Astrocyte of the spinal cord (primary cell): ENCODE data around the gene IRF1.
A peak's percentile ranks its signal among the peaks of the same experiment; 100 is the strongest.

Experiments
- DNase-seq: peaks from one replicate; pipeline ENCODE4 v3.0.0; 2011; ENCODE audit warnings: low read depth, low spot score
- H3K4me3 ChIP-seq: 2 replicates; pipeline ENCODE4 v1.5.1; 2011; ENCODE audit warnings: low read depth, mild to moderate bottlenecking, low read length, moderate library complexity
- in situ Hi-C: cut with HindIII; loops from 2 replicates; pipeline ENCODE4 v1.10.0; 2017; ENCODE audit warnings: low sequenced_read_pairs
- TF ChIP-seq, protein P1 (sequence below): IDR thresholded peaks from 2 replicates; pipeline ENCODE4 v1.5.1; 2012; ENCODE audit warnings: low read depth, mild to moderate bottlenecking, low read length, inconsistent platforms

IRF1 gene

DNA sequence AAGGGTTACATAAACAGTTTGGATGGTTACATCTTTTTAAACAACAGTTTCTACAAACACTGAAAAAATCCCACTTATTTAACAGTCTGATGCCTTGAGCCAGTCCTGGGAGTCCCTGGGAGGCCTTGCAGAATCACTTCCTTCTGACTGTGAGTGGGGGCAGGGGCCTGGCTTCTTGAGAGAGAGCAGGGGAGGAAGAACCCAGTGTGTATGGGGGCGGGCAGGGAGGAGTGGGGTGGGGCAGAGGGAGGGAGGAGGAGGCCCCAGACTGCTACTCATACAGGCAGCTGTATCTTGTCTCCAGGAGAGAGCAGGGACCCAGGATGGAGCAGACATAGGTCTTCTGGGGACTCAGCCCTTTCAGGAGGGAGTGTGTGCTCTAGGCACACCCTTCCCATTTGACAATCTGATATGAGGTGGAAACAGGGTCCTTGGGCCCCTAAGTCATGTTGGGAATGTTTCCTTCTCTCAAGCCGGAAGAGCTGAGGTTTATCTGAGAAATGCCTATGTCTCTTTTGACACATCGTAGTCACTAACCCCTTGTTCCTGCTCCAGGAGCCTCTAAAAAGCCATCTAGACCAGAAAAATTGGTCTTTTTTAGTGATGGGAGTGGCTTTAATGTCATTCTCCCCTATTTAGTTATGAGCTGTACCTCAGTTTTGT lies 52.8 kb downstream of the IRF1 start:
- in situ Hi-C loops = no loop called here
- H3K4me3 ChIP-seq = no peak overlapping the region
- DNase-seq = peak; percentile 93
- TF ChIP-seq, protein P1, sequence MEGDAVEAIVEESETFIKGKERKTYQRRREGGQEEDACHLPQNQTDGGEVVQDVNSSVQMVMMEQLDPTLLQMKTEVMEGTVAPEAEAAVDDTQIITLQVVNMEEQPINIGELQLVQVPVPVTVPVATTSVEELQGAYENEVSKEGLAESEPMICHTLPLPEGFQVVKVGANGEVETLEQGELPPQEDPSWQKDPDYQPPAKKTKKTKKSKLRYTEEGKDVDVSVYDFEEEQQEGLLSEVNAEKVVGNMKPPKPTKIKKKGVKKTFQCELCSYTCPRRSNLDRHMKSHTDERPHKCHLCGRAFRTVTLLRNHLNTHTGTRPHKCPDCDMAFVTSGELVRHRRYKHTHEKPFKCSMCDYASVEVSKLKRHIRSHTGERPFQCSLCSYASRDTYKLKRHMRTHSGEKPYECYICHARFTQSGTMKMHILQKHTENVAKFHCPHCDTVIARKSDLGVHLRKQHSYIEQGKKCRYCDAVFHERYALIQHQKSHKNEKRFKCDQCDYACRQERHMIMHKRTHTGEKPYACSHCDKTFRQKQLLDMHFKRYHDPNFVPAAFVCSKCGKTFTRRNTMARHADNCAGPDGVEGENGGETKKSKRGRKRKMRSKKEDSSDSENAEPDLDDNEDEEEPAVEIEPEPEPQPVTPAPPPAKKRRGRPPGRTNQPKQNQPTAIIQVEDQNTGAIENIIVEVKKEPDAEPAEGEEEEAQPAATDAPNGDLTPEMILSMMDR = no peak

DNA sequence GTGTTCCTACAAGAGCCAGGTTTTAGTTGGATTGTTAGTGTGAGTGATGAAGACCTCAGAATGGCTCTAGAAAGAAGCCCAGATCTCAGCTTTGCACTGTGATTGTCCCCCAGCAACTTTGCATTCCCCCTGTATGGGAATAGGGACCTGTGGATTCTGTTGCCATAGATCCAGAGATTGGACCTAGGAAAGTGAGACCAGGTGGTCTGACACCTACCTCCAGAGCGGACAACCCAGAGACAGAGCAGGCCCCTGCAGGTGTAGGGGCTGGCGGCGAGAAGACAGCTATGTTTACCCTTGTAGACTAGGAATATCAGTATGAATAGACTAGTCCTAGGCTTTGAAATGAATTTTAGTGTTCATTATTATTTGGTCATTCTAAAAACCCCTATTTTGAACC lies 53.6 kb downstream of the IRF1 start:
- no peak for DNase-seq
- no peak overlapping the region for H3K4me3 ChIP-seq
- in situ Hi-C loops = no loop called here

DNA sequence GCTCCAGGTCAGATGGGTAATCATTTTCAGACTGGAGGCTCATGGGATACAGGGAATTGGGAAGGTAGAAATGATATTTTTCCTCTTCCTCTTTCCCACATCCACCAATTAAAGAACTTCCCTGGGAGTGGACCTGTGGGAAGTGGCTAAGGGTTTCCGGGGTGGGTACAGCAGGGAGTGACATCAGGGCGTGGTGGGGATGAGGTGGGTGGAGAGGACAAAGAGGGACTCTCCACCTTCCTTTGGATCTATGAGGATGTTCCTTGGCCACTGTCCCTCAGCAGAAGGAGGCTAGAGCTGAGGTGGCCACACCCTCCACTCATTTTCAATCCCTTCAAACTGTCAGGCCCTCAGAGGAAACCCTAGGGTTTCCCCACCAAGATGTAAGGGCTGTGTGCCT lies 54.7 kb downstream of the IRF1 start:
- TF ChIP-seq, protein P1 = no peak
- no peak overlapping the region for H3K4me3 ChIP-seq
- in situ Hi-C loops = no loop called here
- DNase-seq = no peak

More for the DNA sequence above, 53.6 kb downstream of the IRF1 start:
- TF ChIP-seq, protein P1 = no peak

DNA sequence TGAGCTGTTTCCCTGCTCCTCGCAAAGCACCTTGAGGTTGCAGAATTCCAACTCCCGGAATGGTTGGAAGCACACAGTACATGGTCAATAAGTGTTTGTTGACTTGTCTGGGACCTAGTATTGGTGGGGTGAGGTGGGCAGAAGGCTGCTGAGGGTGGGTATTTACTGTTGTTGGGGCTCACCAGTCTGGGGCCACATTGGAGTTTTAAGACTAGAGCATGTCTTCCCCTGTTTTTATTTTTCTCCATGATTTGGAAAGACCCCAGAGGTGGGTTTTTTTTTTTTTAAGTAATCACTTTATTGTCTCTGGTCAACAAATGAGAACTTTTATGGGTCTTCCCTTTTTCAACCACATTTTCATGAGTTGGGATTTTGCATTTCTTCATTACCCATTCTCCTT lies 55.1 kb downstream of the IRF1 start:
- DNase-seq = no peak
- in situ Hi-C loops = no loop called here
- H3K4me3 ChIP-seq = no peak overlapping the region
- TF ChIP-seq, protein P1 = no peak

DNA sequence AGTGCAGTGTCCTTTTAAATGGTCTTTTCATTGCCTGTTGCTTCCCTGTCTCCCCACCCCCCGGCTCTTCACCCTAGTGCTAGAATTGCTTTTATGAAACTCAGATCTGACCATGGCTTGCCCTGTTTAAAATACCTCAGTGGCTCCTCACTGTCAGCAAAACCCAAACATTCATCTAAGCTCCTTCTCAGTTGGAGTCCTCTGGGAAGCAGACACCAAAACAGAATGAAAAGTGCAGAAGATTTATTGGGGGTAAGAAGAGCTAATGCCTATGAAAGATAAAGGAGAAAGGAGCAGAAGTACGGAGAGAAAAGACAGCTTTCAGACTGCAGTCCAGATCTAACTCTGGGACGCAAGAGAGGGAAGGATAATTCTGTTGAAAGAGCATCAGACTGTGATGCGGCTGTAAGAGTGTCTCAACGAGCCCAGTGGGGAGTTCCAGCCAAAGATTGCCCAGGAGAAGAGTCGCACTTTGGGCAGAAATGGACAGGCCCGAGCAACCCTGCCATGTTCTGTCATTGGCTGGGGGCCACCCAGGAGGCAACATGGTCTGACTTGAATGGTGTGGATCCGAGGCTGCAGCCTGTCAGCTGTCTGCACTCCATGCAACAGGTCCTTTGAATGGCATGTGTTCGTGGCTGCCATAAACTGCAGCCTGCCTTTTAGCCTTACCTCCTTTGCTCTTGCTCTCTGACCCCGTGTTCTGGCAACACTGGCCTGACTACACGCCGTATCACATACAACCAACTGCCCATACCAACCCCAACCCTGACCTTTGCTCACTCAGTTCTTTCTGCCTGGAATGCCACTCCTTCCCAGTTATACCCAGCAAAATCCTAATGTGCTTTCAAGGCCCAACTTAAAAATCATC lies 55.9 kb downstream of the IRF1 start:
- H3K4me3 ChIP-seq = no peak overlapping the region
- in situ Hi-C loops = no loop called here
- TF ChIP-seq, protein P1 = no peak
- peak; percentile 70 for DNase-seq

DNA sequence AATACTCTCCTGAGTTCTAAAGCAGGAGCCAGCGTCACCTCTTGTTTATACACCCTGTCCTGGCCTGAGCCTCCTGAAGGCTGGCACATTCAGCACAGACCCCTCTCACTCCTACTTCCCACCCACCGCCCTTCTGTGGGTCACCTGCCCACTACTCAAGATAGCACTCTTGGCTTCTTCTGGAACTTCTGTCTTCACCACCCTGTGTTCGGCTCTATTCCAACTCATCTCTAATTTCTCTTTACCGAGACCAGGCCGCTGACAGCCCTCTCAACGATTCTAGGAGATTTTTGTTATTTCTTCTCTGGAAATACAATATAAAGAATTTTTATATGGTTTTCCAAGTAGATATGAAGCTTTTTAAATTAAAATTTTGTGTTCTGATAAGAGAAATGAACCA lies 57.4 kb downstream of the IRF1 start:
- in situ Hi-C loops = no loop called here

More for the DNA sequence above, 57.4 kb downstream of the IRF1 start:
- H3K4me3 ChIP-seq = no peak overlapping the region
- TF ChIP-seq, protein P1 = no peak
- DNase-seq = no peak
